GM18951 (cell line): Measurements from ENCODE around the gene EVI5L.
"Not testable (repeated sequence)": the region's sequence is repeated elsewhere in the genome, so short reads cannot be mapped to it uniquely, and the experiment has no call there.

Experiments used
- POLR2A ChIP-seq: IDR thresholded peaks from 4 replicates; pipeline ENCODE4 v1.6.1; 2011; ENCODE audit warnings: mild to moderate bottlenecking; ENCODE audit not compliant: insufficient read length, insufficient read depth; ENCODE audit errors: extremely low read depth
- in situ Hi-C: fragments of 300-500 bp; cut with MboI; formaldehyde crosslinking; loops from one replicate; pipeline ENCODE4 v1.12.0; 2022; ENCODE audit warnings: low sequenced_read_pairs, mixed read lengths, inconsistent platforms; ENCODE audit not compliant: unreplicated experiment

EVI5L gene

GRCh38 chr19:7856679-7857663 is 27.0 kb downstream of the EVI5L start:
- no peak for TF ChIP-seq POLR2A
- in situ Hi-C loops: no loop called here

DNA sequence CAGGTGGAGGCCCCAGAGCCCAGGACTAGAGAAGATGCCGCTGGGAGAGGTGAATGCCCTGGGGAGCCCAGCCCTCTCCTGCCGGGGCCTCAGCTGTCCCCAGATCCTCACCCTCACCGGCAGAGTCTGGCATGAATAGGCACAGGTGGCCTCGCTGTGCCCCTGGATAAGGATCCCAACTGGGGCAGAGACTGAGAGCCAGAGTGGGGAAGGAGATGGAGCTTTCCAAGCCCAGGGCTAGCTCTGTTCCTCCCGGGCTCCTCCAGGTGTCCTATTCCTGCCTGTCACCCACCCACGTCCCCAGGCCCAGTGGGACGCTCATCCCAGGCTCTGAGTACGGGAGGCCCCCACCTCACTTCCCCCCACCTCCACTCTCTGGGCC is 27.7 kb downstream of the EVI5L start:
- no peak for TF ChIP-seq POLR2A
- in situ Hi-C loops: no loop called here

DNA sequence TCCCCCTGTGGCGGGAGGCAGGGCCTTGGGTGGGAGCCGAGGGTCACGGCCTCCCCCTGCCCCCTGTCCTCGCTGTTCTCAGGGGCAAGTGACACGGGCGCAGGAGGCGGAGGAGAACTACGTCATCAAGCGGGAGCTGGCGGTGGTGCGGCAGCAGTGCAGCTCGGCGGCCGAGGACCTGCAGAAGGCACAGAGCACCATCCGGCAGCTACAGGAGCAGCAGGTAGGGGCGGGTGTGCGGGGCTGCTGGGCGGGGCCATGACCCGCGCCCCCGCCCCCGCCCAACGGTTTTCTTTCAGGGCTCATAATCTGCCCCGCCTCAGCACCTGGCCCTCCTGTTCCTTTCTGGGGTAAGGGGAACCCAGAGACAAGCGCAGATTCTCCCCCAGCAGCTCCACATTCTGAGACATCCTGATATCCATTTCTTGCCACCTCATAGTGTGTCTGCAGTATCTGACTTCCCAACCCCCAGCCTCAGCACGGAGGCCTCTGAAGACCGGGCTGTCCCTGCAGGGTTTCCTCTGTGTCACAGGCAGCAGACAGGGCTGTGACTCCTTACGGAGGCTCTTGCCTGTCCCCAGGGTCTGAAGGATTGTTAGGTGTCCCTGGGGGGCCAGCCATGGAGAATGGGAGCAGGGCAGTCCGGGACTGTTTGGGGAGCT is 28.2 kb downstream of the EVI5L start:
- no peak for TF ChIP-seq POLR2A
- in situ Hi-C loops: no loop called here

DNA sequence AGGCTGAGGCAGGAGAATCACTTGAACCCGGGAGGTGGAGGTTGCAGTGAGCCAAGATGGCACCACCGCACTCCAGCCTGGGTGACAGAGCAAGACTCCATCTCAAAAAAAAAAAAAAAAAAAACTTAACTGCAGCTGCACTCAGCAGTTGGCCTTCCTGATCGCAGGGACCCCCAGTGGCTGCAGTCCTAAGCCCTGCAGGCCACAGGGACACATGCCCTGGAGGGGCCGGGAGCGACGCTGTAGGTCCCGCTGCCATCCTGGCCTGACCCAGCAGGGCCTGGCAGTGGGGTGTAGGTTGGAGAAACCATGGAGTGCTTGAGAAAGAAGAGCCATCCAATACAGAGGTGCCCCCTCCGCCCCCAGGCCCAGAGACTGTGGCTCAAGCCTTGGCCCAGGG is 29.1 kb downstream of the EVI5L start:
- in situ Hi-C loops: not testable (repeated sequence)

DNA sequence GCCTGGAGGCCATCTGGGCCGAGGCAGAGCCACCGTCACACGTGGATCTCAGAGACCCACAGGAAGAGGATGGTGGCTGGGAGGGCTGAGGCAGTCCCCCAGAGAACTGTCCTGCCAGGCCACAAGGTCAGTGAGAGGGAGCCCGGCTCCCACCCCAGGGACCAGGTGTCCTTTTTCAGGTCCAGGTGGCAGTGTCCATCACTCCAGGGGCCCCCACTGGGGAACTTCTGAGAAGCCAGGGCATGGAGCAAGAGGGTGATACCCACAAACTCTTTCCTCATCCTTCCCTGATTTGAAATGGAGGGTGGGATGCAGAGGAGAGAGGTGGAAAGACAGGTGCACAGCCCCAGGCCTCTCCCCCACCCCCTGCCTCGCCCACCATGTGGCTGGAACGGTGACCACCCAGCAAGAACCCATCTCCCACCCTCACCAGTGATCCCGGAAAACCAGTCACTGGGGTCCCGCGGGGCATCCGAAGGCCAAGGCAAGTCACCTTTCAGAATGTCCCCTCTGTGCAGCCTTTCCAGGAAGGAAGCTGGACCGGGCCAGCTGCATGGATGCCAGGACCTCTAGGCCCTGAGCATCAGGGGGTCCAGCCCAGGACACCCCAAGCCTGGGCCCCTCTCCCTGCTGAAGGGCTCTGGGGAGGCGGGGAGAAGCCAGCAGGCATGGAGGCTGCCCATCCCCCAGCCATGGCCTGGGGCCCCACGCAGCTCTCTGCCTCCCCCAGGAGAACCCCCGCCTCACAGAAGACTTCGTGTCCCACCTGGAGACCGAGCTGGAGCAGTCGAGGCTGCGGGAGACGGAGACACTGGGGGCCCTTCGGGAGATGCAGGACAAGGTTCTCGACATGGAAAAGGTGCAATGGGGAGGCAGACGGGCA is 30.1 kb downstream of the EVI5L start:
- no peak for TF ChIP-seq POLR2A
- in situ Hi-C loops: no loop called here

DNA sequence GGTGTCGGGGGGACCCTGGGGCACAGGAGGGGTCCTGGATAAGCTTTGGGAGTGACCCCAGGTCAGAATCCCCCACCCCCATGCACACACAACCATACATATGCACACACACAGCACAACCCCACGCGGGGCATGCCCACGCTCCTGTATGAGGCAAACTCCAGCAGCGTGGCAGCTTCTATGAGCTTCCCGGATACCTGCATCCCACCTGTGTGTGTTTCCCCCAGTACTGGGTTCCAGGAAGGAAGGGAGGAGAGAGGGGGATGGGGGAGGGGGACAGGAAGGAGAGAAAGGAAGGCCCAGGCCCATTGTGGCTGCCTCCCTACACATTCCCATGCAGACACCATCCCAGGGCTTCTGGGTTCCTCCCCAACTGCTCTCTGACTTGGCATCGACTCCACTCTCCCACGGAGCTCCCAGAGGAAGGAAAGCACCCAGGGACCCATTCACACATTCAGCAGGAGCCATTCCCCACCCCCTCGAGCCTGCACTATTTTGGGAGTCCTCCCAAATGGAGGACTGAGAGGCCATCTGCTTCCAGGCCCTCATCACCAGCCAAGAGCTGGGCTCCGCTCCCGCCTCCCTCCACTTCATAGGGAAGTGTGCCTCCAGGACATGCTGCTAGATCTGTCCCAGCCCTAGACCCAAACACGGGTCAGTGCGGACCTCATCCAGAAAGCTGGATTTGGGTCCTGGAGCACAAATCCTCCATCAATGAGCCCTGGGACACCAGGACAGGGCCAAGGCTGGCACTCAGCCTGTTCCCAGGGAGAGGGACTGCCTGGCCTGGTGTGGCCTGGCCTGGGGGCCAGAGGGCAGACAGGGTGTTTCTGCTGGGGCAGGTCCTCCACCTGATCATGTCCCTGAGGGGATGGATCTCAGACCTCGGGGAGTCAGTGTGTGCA is 30.9 kb downstream of the EVI5L start:
- in situ Hi-C loops: no loop called here
- no peak for TF ChIP-seq POLR2A

- in situ Hi-C loops: no loop called here
- no peak for TF ChIP-seq POLR2A
Observed at GRCh38 chr19:7861619-7862412, 31.8 kb downstream of the EVI5L start.

GRCh38 chr19:7862413-7862951 is 32.5 kb downstream of the EVI5L start:
- no peak for TF ChIP-seq POLR2A
- in situ Hi-C loops: no loop called here

GRCh38 chr19:7863157-7863970 is 33.3 kb downstream of the EVI5L start:
- in situ Hi-C loops: no loop called here
- no peak for TF ChIP-seq POLR2A

GRCh38 chr19:7863971-7864689 is 34.1 kb downstream of the EVI5L start:
- TF ChIP-seq POLR2A: no peak
- in situ Hi-C loops: no loop called here

DNA sequence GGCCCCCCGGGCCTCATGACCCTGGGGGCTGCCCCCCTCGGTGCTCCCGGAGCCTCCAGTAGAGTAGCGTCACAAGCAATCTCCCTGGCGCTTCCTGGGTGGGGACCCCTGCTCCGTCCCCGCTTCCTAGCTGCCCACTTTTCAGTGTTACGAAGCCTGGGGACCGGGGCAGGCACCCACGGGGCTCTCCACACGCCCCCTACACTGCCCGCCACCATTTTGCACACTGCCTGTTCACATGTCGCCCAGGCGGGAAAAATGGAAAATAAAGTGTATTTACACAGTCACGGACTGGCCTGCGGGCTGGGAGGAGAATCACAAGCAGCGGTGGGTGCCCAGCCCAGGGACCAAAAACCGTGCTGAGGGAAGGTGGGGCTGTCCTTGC is 34.7 kb downstream of the EVI5L start:
- no peak for TF ChIP-seq POLR2A
- in situ Hi-C loops: no loop called here
